NAMALWA (cell line): Measurements from ENCODE around the gene IL1RAPL1.

ENCODE experiments used
- DNase-seq: peaks from one replicate; pipeline ENCODE4 v3.0.0-alpha.2; 2015; ENCODE audit warnings: low spot score

Gene IL1RAPL1

DNA sequence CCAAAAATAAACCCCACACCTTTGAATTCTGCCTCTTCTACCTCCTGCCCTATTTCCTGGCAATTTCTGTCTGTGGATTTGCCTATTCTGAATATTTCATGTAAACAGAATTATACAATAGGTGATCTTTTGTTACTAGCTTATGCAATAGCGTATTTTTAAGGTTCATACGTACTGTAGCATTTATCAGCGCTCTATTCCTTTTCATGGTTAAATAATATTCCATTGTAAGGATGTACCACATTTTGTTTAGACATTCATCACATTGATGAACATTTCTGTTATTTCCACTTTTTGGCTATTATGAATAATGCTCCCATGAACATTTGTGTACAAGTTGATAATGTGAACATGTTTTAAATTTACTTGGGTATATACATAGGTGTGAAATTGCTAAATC, 847.7 kb downstream of the IL1RAPL1 start:
- no peak for DNase-seq

DNA sequence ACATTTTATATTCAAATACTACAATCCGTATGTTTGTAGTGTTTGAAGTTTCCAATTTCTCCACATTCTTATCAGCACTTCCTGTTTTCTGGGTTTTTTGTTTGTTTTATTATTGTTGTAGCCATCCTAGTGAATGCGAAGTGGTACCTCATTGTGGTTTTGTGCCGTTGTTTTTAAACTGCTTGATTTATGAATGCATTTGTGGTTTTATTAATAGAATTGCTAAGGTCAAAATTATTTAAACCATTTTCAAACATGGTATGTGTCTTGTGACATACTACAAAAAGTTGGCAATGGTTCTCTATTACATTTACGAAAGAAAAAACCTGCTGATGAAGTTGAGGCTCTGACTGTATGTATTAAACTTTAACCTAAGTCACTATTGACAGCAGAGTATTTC, 848.1 kb downstream of the IL1RAPL1 start:
- DNase-seq, result no peak

DNA sequence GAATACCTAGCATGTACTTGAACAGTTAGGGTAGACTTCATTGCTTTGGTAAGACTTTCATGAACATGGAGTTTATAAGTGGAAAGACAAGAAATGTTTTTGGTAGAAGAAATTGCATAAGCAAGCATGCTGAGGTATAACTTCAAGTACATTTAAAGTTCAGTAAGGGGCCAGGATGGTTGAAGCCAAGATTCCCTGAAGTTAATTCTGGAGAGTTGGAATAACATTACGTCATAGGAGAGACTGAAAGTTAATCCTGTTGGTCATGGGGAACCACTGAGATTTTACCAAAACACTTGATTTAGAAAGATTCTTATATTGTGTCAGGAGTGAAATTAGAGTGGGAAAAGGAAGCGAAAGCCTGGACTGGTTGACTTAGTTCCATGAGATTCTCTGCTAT, 860.6 kb downstream of the IL1RAPL1 start:
- DNase-seq, result no peak

DNA sequence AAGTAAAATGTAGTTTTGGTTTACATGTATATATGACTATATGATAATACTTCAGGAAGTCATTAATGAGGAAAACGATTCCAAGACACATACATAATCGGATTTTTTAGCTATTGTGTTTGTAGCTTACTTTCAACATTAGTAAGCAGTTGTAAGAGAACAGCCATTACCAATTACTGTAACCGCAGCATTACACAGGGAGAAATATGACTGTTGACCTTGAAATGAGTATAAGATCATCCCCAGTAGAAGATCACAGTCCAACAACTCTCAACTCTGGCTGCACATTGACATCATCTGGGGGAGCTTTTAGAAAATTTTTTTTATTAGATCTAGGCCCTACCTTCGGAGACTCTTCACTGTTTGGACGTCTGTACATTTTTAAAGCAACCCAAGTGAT, 866.1 kb downstream of the IL1RAPL1 start:
- DNase-seq, result no peak

DNA sequence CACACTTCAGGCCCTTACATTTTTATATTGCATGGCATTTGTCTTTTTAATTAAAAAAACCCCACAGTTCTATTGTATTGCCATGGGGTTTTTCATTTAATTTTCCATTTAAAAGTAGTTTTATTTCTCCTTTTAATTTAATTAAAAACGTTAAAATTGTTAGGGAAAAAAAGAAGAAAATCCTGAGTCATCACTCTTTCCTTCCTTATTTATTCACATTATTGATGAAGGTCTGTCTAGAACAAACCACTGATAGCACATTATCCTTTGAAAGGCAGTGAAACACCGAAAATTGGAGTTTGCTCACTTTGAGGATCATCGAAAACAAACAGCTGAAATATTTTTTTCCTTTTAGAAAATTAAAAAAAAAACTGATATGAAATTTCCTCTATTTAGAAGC, 868.5 kb downstream of the IL1RAPL1 start:
- no peak for DNase-seq

DNA sequence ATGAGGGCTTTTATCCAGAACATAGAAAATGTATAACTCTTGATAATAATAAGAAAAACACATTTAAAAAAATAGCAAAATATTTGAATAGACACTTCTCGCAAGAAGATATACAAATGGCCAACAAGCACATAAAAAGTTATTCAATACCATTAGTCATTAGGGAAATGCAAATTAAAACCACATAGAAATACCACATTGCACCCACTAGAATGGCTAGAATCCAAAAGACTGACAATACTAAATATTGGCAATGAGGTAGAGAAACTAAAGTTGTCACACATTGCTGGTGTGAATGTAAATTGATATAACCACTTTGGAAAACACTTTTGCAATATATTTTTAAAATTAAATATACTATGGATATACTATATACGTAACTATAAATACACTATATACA, 873.8 kb downstream of the IL1RAPL1 start:
- no peak for DNase-seq

DNA sequence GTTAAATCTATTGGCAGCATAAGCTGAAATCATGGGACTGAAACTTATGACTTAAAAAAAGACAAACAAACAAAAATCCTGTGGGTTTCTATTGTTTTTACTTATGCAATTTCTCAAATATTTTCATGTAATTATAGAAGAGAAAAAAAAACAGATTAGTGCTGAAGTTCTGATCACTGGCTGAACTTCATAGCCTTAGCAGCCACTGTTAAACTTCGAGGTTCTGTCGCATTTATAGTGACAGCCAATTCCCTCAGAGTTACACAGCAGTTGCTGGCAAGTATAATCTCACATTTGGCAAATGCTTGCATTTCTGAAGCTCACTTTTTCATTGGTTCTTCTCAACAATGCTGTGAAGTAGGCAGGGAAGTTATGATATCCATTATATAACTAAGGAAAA, 879.2 kb downstream of the IL1RAPL1 start:
- DNase-seq, result no peak

DNA sequence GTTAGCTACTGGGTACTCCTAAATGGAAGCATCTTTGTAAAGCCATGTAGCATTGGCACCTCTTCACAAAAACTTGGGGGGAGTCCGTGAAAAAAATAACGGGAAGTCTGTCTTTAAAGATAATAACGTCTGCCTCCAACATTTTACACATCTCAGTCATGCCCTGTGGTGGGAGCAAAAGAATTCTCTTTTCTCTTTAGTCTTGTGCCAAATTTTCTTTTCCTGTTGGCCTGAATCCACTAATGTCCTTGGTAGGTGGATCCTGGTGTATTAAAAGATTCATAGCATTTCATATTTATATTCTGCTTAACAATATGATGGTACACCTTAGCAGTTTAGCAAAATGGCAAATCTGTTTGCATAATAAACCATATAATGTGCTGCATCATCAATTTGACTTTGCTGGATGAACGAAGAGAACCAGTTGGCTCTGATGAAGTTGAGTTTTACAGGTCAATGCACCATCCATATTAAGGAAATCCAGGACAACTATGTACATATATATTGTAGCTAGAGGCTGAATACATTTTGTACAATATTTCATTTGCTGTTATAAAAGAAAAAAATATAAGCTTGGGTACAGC, 881.8 kb downstream of the IL1RAPL1 start:
- no peak for DNase-seq

DNA sequence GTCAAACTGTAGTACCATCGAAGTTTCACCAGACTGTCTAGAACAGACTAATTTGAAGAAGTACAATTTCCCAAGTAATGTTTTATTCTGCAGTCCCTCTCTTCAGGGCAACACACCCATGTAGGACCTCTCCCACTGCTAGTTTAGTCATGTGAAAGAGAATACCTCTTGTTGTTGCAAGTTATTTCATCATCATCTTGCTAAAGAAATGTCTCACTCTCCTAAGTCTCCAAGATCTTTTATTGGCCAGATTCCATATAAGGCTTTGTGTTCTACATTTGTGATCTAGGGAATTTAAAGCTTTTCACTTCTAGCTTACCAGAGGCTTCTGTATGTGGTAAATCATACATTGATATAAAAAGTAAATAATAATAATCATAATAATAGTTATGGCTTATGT, 882.8 kb downstream of the IL1RAPL1 start:
- no peak for DNase-seq

DNA sequence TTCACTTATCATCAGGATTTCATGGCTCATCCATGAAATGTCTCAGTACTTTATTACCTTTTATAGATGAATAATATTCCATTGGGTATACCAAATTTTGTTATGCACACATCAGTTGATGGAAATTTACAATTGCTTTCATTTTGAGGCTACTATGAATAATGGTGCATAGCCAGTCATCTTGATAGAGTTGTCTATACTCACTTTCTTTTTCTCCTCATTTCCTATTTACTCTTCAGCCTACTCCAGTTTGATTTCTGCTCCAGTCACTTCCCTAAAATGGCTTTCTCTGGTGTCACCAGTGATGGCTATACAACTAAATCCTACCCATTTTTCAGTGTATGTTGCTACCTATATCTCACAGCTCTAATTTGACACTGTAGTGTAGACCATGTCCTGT, 884.6 kb downstream of the IL1RAPL1 start:
- no peak for DNase-seq

DNA sequence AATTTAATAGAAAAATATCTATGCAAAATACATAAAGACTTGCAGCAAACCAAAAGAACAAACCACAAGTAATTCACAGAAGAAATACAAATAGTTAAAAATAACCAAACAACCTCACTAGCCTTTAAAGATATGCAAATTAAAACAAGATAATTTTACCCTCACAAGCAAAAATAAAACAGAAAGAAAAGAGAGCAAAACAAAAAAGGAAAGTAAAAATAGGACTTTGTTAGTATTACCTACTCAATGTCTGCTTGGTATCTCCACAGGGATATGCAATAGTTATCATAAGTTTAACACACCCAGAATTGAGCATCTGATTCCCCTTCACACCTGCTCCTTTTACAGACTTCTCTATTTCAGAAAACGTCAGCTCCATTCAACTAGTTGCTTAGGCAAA, 890.6 kb downstream of the IL1RAPL1 start:
- DNase-seq, result peak; percentile 1

DNA sequence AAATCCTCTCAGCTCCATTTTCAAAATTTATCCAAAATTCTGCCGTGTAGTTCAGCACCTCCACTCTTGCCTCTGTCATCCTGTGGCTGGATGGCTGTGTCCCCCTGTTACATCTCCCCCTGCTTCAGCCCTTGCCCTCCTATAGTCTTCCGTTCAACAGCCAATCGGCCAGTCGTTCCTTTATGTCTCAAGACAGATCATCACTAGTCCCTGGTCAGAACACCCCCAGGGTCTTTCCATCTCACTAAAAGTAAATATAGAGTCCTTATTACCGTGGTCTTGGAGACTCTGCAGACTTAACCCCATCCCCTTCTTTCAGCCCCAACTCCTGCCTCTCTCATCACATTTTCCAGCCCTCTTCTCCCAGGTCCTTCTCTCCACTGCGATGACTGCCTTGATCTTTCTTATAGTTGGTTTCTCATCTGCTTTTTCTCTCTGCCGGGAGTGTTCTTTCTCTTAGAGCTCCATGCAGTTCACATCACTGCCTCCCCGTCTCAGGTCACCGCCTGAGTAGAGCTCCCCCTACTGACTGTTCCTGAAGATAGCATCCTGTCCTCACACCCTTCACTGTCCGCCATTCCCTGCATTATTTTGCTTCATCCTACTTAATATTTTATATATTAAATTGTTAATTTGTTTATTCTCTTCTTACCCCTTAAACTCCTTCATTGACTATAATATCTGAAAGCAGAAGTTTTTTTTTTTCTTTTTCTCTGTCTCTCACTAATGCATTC, 891.3 kb downstream of the IL1RAPL1 start:
- peak; percentile 53 for DNase-seq

DNA sequence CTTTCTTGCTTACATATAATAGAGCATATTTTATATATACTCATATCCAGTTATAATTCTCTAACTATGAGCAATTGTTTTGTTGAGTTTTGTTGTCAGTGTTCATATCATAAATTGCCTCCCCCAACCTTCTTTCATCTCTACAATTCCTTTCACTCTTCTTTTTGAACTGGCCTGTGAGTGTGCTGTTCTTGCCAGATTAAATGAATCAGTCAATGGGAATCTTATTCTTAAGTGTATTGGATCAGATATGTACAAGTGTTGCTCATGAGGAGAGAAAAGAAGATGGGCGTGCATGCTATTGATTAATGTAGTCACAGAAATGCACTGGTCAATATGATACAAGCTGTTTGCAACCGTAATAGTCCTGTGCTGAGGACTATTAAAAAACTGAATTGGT, 900.0 kb downstream of the IL1RAPL1 start:
- DNase-seq, result no peak

DNA sequence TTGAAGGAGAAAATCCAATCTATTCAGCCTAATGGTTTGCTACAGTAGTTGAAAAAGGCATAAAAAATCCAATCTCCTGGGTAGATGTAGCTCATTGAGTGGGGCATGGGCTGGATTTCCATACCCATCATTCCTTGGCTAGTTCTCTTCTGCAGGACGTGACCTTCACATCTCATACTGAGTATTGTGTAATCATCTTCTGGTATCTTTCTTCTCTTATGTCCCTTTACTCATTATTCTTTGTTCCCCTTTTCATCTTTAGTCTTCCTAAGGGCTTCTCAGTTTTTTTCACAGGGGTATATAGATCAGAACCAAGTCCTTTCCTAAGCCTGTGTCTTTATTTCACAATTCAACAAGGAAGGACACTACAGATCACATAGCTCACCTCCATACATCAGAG, 900.5 kb downstream of the IL1RAPL1 start:
- DNase-seq, result no peak

DNA sequence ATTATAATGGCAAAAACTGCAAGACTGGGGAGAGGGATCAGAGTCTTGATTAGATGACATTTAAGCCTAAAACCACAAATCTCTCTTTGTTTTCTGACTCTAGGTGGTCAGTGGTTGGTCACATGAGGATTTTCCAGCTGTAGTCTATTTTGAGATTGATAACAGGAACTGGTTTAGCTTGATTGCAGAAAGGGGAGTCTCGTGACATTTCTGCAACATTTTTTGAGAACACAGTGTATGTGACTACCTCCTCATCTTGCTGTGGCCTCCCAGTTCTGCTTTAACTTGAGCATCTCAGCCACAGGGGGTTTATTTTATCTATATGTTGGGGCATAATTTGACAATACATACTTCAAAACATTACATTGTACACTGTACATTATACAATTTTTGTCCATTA, 901.7 kb downstream of the IL1RAPL1 start:
- DNase-seq, result peak; percentile 1

DNA sequence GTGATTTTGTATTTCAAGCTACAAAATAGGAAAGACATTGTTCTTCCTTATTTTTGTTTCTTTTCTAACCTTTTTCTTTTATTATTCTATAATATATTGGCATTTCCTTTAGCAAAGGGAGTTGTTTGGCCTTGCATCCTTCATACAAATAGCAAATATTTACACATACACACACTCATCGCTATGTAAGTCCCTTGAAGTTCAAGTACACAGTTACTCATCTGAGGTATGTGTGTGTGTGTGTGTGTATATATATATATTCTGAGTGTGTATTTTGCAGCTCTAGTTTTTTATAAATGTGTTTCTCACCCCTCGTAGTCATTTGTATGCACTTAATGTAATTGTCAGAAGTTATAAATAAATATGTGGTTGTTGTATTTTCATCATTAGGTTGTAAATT, 903.4 kb downstream of the IL1RAPL1 start:
- no peak for DNase-seq

DNA sequence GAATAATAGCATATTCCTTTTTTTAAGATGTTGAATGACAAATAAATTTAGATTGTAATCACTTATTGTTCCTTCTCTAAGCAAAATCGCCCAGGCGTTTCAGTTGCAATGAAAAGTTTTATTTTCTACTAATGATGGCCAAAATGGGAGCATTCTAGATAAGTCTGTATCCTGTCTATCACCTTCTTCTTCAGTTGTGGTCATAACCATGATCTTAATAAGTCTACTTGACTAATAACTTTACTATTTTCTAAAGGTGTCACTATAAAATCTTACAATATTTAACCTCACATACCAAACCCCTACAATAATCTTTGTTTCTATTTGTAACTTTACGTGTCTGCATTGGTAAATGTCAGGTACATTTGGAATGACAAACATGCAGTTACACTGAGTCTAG, 904.4 kb downstream of the IL1RAPL1 start:
- no peak for DNase-seq

DNA sequence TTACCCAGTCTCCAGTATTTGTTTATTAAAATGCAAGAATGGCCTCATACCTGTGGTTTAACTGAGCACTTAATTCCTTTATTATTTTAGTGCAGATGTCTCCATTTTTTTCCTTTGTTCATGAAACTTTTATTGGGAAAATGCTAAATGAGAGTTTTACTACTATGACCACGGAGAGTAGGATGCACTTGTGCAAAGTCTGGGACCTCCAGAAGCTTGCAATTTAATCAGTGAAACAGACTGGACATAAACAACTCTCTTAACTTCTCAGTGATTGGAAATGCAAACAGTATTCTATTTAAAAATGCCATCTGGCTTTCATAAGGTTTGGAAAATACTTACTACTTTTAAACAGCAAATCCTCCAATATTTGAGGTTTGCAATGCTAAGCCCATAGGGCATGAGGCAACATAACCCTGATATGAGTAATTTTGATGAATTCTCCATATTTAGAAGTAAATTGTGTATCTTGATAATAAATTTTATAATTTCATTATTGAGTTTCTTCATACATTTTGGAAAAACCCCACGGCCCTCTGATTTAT, 909.5 kb downstream of the IL1RAPL1 start:
- no peak for DNase-seq

DNA sequence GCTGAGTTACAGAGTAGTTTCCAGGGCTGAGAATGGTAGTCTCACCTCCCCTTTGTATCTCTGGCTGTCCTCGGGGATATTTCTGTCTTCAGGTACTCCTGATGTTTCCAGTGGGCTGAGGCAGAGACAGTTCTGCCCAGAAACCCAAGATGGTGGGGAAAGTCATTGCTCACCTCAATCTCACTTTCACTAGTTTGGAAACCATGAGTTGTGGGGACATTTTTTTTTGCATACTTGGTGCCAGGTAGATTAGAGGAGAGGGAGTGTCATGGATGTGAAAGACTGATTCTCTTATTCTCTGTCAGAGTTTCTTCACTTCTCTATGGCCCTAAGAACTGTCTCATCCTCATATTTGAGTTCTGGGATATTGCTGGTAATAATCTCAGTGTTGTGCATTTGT, 919.5 kb downstream of the IL1RAPL1 start:
- DNase-seq, result no peak

DNA sequence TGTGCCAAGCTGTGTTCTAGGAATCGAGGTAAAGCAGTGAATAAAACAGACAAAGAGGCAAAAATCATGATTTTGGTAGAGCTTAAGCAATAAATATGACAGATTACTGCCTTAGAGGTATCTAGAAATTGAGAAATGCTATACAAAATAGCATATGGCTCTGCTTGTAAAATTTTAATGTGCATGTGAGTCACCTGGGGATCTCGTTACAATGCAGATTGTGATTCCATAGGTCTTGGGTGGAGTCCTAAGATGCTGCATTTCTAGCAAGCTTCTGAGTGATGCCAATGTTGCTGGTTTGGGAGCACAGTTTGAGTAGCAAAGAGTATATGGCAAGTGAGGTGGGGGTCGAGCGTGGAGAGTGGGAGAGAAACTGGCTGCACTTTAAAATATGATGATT, 930.9 kb downstream of the IL1RAPL1 start:
- DNase-seq, result no peak

DNA sequence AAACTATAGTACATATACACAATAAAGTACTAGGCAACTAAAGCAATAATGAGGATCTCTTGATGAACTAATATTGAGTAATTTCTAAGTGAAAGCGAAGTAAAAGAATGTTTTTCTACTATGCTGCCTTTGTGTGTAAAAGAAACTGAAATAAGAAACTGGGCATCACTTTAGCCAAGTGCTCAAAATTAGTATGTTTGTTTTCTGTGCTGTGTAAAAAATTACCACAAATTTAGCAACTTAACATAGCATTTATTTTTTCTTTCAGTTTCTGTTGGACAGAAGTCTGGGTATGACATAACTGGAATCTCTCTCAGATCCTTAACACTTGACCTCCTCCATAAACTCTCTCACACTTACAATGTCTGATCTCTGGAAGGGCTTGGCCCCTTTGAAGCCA, 941.0 kb downstream of the IL1RAPL1 start:
- DNase-seq, result no peak

DNA sequence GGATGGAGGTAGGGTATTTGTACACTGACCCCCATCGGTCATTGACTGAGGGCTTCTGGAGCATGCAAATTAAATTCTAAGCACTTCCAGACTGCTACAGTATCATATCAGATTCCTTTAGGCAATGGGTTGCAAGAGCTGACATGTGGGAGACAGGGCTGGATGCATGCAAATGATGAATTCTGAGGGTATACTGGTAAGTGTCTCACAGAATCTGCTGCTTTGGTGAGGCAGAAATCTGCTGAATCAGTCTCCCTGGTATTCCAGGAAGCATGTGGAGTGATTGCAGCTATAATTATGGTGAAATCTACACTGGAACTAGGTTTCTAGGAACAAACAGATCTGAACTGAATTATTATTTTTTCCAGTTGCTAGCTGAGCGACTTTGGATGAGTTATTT, 943.3 kb downstream of the IL1RAPL1 start:
- DNase-seq, result no peak

DNA sequence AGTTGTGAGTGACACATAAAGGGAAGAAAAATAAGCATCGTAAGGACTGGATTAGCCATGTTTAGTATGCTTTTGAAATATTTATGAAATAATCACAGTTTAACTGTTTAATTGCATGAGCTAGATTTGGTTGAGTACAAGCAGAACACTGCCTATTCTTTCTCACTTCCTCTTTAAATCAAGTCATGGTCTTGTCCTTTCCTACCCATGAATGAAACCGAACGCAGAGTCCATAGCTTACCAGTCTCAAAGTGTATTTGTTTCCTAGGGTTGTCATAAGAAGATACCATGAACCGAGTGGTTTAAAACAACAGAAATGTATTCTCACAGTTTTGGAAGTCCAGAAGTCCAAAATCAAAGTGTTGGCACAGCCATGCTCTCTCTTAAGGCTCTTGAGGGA, 944.1 kb downstream of the IL1RAPL1 start:
- DNase-seq, result no peak
